NCI-H524 treated with DMSO at 0.1 percent for 48 hours (cell line): ENCODE results near the gene PCDHGA9.
"Not testable (repeated sequence)": the region's sequence is repeated elsewhere in the genome, so short reads cannot be mapped to it uniquely, and the experiment has no call there.

Source experiments
- DNase-seq: peaks from one replicate; lab custom pipeline; 2025; lab: John Stamatoyannopoulos, UW

Gene PCDHGA9

GRCh38 chr5:141414548-141415274 is 12.1 kb downstream of the PCDHGA9 start:
- not testable (repeated sequence) for DNase-seq

GRCh38 chr5:141415275-141415618 is 12.7 kb downstream of the PCDHGA9 start:
- not testable (repeated sequence) for DNase-seq

- peak; percentile 12 for DNase-seq
These were observed 15.1 kb downstream of the PCDHGA9 start, which contains the start of gene PCDHGB7 for GRCh38 chr5:141417494-141418172. Gene PCDHGB7, plus strand, starts transcription at chr5:141417677. Its CDS starts 183 bp downstream, at chr5:141417860.

GRCh38 chr5:141419074-141419880 is 16.7 kb downstream of the PCDHGA9 start:
- no peak for DNase-seq

DNA sequence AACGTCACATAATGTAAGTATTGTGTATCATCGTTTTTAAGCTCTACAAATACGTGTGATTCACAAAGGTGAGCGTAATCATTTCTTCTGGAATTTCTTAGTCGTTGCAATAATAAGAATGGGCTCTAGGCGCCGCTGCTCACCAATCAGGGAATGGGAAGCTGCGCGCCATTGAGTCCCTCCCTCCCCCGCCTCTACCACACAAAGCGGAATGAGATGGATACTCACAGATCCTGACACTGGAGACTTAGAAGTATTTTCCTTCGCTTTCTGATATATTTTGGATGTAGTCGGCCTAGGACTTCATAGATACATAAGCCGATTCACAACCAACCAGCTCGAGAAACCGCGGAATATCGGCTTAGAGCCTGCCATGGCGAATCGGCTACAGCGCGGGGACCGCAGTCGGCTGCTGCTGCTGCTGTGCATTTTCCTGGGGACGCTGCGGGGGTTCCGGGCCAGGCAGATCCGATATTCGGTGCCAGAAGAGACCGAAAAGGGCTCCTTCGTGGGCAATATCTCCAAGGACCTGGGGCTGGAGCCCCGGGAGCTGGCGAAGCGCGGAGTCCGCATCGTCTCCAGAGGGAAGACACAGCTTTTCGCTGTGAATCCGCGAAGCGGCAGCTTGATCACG is 18.4 kb downstream of the PCDHGA9 start, which contains the start of gene PCDHGA11:
Gene PCDHGA11 (plus strand): TSS at position 197 of the 634 bp plus-strand sequence. CDS start 177 bp downstream, at position 374.
- DNase-seq = no peak

GRCh38 chr5:141421489-141421855 is 18.9 kb downstream of the PCDHGA9 start:
- no peak for DNase-seq

DNA sequence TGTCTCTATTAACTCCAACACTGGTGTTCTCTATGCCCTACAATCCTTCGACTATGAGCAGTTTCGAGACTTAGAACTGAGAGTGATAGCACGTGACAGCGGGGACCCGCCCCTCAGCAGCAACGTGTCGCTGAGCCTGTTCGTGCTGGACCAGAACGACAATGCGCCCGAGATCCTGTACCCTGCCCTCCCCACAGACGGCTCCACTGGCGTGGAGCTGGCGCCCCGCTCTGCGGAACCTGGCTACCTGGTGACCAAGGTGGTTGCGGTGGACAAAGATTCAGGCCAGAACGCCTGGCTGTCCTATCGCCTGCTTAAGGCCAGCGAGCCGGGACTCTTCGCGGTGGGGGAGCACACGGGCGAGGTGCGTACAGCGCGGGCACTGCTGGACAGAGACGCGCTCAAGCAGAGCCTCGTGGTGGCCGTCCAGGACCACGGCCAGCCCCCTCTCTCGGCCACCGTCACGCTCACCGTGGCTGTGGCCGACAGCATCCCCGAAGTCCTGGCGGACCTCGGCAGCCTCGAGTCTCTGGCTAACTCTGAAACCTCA is 20.2 kb downstream of the PCDHGA9 start:
- DNase-seq = no peak

GRCh38 chr5:141427783-141428426 is 25.3 kb downstream of the PCDHGA9 start:
- DNase-seq = no peak

- no peak for DNase-seq
These were observed 27.9 kb downstream of the PCDHGA9 start, which contains the start of gene PCDHGA12 for GRCh38 chr5:141430332-141431113. Gene PCDHGA12, plus strand, starts transcription at chr5:141430507. Its CDS starts 253 bp downstream, at chr5:141430760.

GRCh38 chr5:141431286-141431685 is 28.7 kb downstream of the PCDHGA9 start:
- no peak for DNase-seq

DNA sequence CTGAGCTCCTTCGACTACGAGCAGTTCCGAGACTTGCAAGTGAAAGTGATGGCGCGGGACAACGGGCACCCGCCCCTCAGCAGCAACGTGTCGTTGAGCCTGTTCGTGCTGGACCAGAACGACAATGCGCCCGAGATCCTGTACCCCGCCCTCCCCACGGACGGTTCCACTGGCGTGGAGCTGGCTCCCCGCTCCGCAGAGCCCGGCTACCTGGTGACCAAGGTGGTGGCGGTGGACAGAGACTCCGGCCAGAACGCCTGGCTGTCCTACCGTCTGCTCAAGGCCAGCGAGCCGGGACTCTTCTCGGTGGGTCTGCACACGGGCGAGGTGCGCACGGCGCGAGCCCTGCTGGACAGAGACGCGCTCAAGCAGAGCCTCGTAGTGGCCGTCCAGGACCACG is 29.7 kb downstream of the PCDHGA9 start:
- not testable (repeated sequence) for DNase-seq

- DNase-seq = not testable (repeated sequence)
These were observed 30.1 kb downstream of the PCDHGA9 start for GRCh38 chr5:141432726-141433125.

GRCh38 chr5:141434006-141434405 is 31.4 kb downstream of the PCDHGA9 start:
- DNase-seq = no peak

DNA sequence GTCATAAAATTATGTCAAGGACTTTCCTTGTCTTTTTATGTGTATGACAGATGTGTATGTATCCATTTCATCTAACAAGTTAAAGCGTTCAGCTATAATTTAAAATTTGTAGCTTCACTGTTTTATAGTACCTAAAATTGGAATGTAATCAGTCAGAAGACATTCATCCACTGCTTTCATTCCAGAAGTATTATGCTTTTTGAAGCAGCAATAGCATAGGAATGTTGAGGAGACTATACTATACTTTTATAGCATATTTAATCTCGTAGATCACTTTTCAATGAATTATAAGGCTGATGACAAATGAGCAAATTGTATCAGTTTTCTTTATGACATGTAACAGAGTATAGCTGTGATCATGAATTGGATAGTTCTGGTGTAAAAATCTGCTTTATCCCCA is 34.6 kb downstream of the PCDHGA9 start:
- DNase-seq = no peak

DNA sequence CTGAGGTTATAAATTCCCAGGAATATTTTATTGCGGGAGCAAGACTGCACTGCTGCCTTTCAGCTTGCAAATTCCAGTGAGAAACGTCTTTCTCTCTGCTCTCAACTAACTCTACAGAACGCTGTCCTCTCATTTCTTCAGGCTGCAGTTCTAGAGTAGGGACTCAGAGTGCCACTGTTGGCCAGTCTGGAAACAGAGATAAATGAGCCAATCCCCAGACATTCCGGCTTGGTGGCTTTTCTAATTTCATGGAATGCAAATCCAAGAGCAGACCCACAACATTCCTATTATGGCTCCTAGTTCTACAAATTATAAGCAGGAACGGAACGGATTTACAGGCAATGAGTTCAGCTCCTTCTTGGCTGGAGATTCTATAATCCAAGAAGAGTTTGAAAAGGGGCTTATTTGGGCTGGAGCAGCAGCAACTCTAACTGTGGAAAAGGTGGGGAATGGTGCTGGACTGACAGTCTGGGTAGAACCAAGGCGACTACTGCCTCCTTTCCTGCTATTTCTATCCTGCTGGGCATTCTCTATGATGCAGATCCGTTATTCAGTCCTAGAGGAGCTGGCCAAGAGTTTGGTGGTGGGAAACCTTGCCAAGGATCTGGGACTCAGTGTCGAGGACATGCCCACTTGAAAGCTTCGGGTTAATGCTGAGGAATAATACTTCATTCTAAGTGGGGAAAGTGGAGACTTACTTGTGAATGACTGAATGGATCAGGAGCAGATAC is 37.0 kb downstream of the PCDHGA9 start:
- DNase-seq = no peak

DNA sequence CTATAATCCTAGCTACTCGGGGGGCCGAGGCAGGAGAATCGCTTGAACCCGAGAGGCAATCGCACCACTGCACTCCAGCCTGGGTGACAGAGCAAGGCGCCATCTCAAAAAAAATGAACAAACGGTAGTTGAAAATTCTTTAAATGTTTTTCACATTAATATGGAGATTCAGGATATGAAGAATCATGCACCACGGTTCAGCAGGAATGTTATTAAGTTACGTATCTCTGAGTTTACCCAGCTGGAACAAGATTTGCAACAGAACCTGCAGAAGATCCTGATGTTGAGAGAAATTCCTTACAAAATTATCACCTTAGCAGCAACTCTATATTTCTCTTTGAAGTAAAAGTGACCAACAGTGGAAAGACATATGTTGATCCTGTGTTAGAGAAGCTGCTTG is 37.8 kb downstream of the PCDHGA9 start:
- DNase-seq = no peak

- DNase-seq = no peak
These were observed 39.1 kb downstream of the PCDHGA9 start for GRCh38 chr5:141441571-141442170.
